Measurements from ENCODE around the gene TJP3.

TJP3 gene

GRCh38 chr19:3678188-3678587 lies 30.0 kb upstream of the TJP3 start:
- Histone ChIP-seq H3K27ac (ENCODE audit: low read depth, low read length) (no peak overlapping the region), H3K36me3 (ENCODE audit: control insufficient read depth, insufficient read depth, low read length) (no peaks in the 10 kb centered on the region)

GRCh38 chr19:3679138-3679537 lies 29.0 kb upstream of the TJP3 start:
- Histone ChIP-seq H3K36me3 (ENCODE audit: control insufficient read depth, insufficient read depth, low read length) (peaks cover 1% of the 10 kb centered on the region), H3K27me3 (ENCODE audit: control insufficient read depth, insufficient read depth, low read length) (no peaks in the 10 kb centered on the region), H3K4me1 (ENCODE audit: control insufficient read depth, insufficient read depth, low read length) (peaks cover 7% of the 10 kb centered on the region), H3K9ac (ENCODE audit: low read length) (no peak overlapping the region), H3K4me3 (ENCODE audit: low read length) (no peak overlapping the region), H3K27ac (ENCODE audit: low read depth, low read length) (no peak overlapping the region)

More at GRCh38 chr19:3678188-3678587, 30.0 kb upstream of the TJP3 start:
- H3K9ac ChIP-seq (ENCODE audit: low read length) = no peak overlapping the region
- H3K27me3 ChIP-seq (ENCODE audit: control insufficient read depth, insufficient read depth, low read length) = no peaks in the 10 kb centered on the region
- H3K4me1 ChIP-seq (ENCODE audit: control insufficient read depth, insufficient read depth, low read length) = peaks cover 3% of the 10 kb centered on the region
- no peak overlapping the region for H3K4me3 ChIP-seq (ENCODE audit: low read length)

GRCh38 chr19:3679581-3679980 lies 28.6 kb upstream of the TJP3 start:
- Histone ChIP-seq H3K9ac (ENCODE audit: low read length) (no peak overlapping the region), H3K4me3 (ENCODE audit: low read length) (no peak overlapping the region), H3K4me1 (ENCODE audit: control insufficient read depth, insufficient read depth, low read length) (peaks cover 7% of the 10 kb centered on the region), H3K36me3 (ENCODE audit: control insufficient read depth, insufficient read depth, low read length) (peaks cover 6% of the 10 kb centered on the region), H3K27me3 (ENCODE audit: control insufficient read depth, insufficient read depth, low read length) (no peaks in the 10 kb centered on the region), H3K27ac (ENCODE audit: low read depth, low read length) (no peak overlapping the region)

- peaks cover 7% of the 10 kb centered on the region for H3K4me1 ChIP-seq (ENCODE audit: control insufficient read depth, insufficient read depth, low read length)
Measured at GRCh38 chr19:3680939-3681338, 27.2 kb upstream of the TJP3 start.

GRCh38 chr19:3682286-3682685 lies 25.9 kb upstream of the TJP3 start:
- H3K36me3 ChIP-seq (ENCODE audit: control insufficient read depth, insufficient read depth, low read length) = peaks cover 8% of the 10 kb centered on the region
- H3K4me1 ChIP-seq (ENCODE audit: control insufficient read depth, insufficient read depth, low read length) = peaks cover 7% of the 10 kb centered on the region
- no peaks in the 10 kb centered on the region for H3K27me3 ChIP-seq (ENCODE audit: control insufficient read depth, insufficient read depth, low read length)
- H3K9ac ChIP-seq (ENCODE audit: low read length) = no peak overlapping the region
- no peak overlapping the region for H3K4me3 ChIP-seq (ENCODE audit: low read length)
- no peak overlapping the region for H3K27ac ChIP-seq (ENCODE audit: low read depth, low read length)

More at GRCh38 chr19:3680939-3681338, 27.2 kb upstream of the TJP3 start:
- H3K27me3 ChIP-seq (ENCODE audit: control insufficient read depth, insufficient read depth, low read length) = no peaks in the 10 kb centered on the region
- H3K4me3 ChIP-seq (ENCODE audit: low read length) = no peak overlapping the region
- H3K36me3 ChIP-seq (ENCODE audit: control insufficient read depth, insufficient read depth, low read length) = peaks cover 8% of the 10 kb centered on the region
- no peak overlapping the region for H3K9ac ChIP-seq (ENCODE audit: low read length)
- no peak overlapping the region for H3K27ac ChIP-seq (ENCODE audit: low read depth, low read length)

GRCh38 chr19:3682741-3683404 lies 25.3 kb upstream of the TJP3 start:
- no peak overlapping the region for H3K4me3 ChIP-seq (ENCODE audit: low read length)
- peaks cover 8% of the 10 kb centered on the region for H3K36me3 ChIP-seq (ENCODE audit: control insufficient read depth, insufficient read depth, low read length)
- H3K27me3 ChIP-seq (ENCODE audit: control insufficient read depth, insufficient read depth, low read length) = no peaks in the 10 kb centered on the region
- peaks cover 13% of the 10 kb centered on the region for H3K4me1 ChIP-seq (ENCODE audit: control insufficient read depth, insufficient read depth, low read length)
- H3K9ac ChIP-seq (ENCODE audit: low read length) = no peak overlapping the region
- H3K27ac ChIP-seq (ENCODE audit: low read depth, low read length) = peak overlapping the region; percentile 33

- H3K4me3 ChIP-seq (ENCODE audit: low read length) = no peak overlapping the region
- no peak overlapping the region for H3K9ac ChIP-seq (ENCODE audit: low read length)
- peaks cover 8% of the 10 kb centered on the region for H3K36me3 ChIP-seq (ENCODE audit: control insufficient read depth, insufficient read depth, low read length)
- peaks cover 15% of the 10 kb centered on the region for H3K4me1 ChIP-seq (ENCODE audit: control insufficient read depth, insufficient read depth, low read length)
- H3K27ac ChIP-seq (ENCODE audit: low read depth, low read length) = peak overlapping the region; percentile 43
- H3K27me3 ChIP-seq (ENCODE audit: control insufficient read depth, insufficient read depth, low read length) = no peaks in the 10 kb centered on the region
Measured at GRCh38 chr19:3683405-3684053, 24.7 kb upstream of the TJP3 start.

- H3K4me1 ChIP-seq (ENCODE audit: control insufficient read depth, insufficient read depth, low read length) = peaks cover 15% of the 10 kb centered on the region
- H3K4me3 ChIP-seq (ENCODE audit: low read length) = no peak overlapping the region
Measured at GRCh38 chr19:3684054-3684816, 23.9 kb upstream of the TJP3 start.

GRCh38 chr19:3684817-3685410 lies 23.3 kb upstream of the TJP3 start:
- Histone ChIP-seq H3K36me3 (ENCODE audit: control insufficient read depth, insufficient read depth, low read length) (peaks cover 8% of the 10 kb centered on the region), H3K27ac (ENCODE audit: low read depth, low read length) (no peak overlapping the region), H3K27me3 (ENCODE audit: control insufficient read depth, insufficient read depth, low read length) (no peaks in the 10 kb centered on the region), H3K9ac (ENCODE audit: low read length) (no peak overlapping the region), H3K4me1 (ENCODE audit: control insufficient read depth, insufficient read depth, low read length) (peaks cover 15% of the 10 kb centered on the region), H3K4me3 (ENCODE audit: low read length) (no peak overlapping the region)

More at GRCh38 chr19:3684054-3684816, 23.9 kb upstream of the TJP3 start:
- peak overlapping the region; percentile 43 for H3K27ac ChIP-seq (ENCODE audit: low read depth, low read length)
- no peaks in the 10 kb centered on the region for H3K27me3 ChIP-seq (ENCODE audit: control insufficient read depth, insufficient read depth, low read length)
- peaks cover 8% of the 10 kb centered on the region for H3K36me3 ChIP-seq (ENCODE audit: control insufficient read depth, insufficient read depth, low read length)
- no peak overlapping the region for H3K9ac ChIP-seq (ENCODE audit: low read length)

- Histone ChIP-seq H3K27me3 (ENCODE audit: control insufficient read depth, insufficient read depth, low read length) (no peaks in the 10 kb centered on the region), H3K36me3 (ENCODE audit: control insufficient read depth, insufficient read depth, low read length) (peaks cover 8% of the 10 kb centered on the region), H3K9ac (ENCODE audit: low read length) (no peak overlapping the region), H3K4me3 (ENCODE audit: low read length) (peak overlapping the region; percentile 47), H3K4me1 (ENCODE audit: control insufficient read depth, insufficient read depth, low read length) (peaks cover 15% of the 10 kb centered on the region), H3K27ac (ENCODE audit: low read depth, low read length) (no peak overlapping the region)
Measured at GRCh38 chr19:3687393-3687773, 20.8 kb upstream of the TJP3 start.

- Histone ChIP-seq H3K36me3 (ENCODE audit: control insufficient read depth, insufficient read depth, low read length) (peaks cover 8% of the 10 kb centered on the region), H3K4me3 (ENCODE audit: low read length) (peak overlapping the region; percentile 47), H3K27me3 (ENCODE audit: control insufficient read depth, insufficient read depth, low read length) (no peaks in the 10 kb centered on the region), H3K9ac (ENCODE audit: low read length) (no peak overlapping the region), H3K27ac (ENCODE audit: low read depth, low read length) (peak overlapping the region; percentile 48), H3K4me1 (ENCODE audit: control insufficient read depth, insufficient read depth, low read length) (peaks cover 14% of the 10 kb centered on the region)
Measured at GRCh38 chr19:3687774-3688706, 20.1 kb upstream of the TJP3 start.
